Anterior cingulate cortex (tissue), 58 donors: ENCODE measurements around the gene PTGR2.
"Not testable (repeated sequence)": the region's sequence is repeated elsewhere in the genome, so short reads cannot be mapped to it uniquely, and the experiment has no call there.

Source experiments
- DNase-seq, 58 donors: peaks; one replicate each; lab custom pipeline; 2025; lab: John Stamatoyannopoulos, UW

Gene PTGR2

DNA sequence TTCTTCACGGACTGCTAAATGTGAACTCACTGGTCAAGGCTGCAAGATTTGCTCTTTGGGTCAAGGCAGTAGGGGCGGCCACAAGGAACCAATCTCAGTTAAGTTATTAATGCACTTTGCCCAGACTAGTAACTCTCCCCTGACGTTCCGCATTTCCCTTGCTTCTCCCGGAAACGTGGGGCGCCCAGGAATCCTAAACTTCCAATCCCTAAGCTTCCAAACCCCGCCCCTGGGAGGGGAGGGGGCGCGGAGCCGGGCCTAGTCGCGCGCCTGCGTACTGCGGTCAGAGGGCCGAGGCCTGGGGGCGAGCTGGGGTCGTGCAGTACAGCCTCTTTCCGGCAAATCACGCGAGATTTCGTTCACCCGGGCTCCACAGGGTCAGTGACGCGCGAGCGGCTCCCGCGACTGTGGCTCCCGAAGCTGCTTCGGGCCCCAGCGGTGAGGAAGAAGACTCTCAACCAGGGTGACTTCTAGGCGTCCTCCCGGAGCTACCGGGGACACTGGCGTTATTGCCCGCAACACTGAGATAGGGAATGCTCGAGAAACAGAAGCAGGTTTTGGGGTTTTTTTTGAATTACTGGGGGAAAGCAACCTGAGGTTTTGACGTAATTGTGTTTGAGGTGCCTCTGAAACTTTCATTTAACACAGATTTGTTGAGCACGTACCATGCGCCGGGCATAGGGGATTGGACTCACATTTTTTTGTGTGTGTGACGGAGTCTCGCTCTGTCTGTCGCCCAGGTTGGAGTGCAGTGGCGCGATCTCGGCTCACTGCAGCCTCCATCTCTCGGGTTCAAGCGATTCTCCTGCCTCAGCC is at the start of gene PTGR2:
PTGR2 (plus strand) TSS at position 265 of the 816 bp plus-strand sequence. CDS start 7,032 bp downstream, outside the sequence.
- peak; percentile 52 to 95 (median 89) for DNase-seq

DNA sequence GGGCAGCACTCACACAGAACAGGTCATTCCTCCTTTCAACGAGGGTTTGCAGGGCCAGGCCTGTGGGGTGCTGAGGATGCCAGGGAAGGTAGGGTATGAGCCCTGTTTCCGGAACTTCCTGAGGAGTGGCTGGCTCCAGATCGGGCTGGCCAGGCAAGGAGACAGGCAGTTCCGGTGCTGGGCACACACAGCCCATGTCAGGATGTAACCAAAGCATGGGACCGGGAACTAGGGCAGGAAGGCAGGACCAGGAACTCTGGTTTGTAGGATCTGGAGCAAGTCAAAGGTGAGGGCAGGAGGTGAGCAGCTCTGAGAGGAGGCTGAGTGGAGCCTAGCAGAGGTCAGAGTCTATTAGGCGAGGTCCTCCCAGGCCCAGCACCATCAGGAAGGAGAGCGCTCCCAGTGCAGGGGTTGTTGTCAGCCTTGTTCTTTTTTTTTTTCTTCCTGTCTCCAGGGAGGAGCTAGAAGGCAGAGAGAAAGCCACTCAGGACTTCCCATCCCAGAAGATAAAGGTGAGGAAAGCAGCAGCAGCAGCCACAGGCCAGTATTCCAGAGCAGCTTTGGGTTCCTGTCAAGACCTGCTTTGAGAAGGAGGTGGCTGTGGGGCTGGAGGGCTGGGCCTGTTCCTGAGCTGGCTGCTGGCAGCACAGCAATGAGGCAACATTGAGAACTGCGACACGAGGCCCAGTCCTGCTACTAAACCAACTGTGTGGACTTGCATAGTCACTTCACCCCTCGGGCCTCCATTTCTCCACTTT is 49.0 kb upstream of the PTGR2 start:
- no peak for DNase-seq

DNA sequence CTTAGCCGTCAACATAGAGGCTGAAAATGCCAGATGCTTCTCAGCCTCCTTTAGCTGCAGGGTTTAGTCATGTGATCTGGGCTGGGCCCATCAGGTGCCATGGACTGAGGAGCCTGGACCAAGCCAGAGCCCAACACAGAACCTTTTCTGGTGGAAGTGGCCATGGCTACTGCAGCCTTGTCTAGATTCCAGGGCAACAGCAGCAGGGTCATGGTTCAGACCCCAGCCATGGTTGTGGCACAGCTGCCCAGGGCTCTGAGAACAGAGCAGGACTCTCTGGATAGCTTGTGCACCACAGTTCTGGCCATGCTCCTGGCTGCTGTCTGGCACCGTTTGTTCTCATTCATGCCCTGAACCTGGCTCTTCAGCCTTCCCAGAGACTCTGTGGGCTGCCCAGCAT is 47.0 kb upstream of the PTGR2 start:
- no peak for DNase-seq

DNA sequence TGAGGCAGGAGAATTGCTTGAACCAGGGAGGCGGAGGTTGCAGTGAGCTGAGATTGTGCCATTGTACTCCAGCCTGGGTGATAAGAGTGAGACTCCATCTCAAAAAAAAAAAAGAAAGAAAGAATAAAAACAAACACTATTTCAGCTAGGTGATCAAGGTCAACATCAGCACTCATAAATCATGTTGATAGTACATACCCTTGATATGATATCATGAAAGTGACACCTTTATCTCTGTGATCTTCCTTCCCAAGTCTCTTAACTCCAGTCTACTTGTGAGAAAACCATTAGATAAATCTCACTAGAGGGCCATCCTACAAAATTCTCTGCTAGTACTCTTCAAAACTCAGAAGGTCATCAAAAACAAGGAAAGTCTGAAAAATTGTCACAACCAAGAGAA is 44.2 kb upstream of the PTGR2 start:
- DNase-seq = no peak

DNA sequence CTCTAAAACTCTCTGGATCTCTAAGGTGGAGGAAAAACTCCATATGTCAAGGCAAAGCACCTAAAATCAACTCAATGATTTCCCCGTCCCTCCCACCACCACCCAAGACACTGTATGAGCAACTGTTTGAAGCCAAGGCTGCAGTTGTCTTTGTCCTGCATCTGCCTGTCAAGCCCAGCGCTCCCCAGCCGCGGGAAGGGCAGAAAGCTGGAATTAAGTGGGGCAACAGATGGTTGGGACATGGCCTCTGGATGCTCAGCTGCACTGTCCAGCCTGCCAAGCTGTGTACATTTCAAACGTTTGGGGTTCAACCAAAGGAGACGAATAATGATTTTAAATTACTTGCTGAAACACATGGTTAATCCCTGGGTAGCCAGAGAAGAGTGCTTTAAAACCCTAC is 42.2 kb upstream of the PTGR2 start:
- peak in 1 of 58 donors; percentile 5 for DNase-seq

DNA sequence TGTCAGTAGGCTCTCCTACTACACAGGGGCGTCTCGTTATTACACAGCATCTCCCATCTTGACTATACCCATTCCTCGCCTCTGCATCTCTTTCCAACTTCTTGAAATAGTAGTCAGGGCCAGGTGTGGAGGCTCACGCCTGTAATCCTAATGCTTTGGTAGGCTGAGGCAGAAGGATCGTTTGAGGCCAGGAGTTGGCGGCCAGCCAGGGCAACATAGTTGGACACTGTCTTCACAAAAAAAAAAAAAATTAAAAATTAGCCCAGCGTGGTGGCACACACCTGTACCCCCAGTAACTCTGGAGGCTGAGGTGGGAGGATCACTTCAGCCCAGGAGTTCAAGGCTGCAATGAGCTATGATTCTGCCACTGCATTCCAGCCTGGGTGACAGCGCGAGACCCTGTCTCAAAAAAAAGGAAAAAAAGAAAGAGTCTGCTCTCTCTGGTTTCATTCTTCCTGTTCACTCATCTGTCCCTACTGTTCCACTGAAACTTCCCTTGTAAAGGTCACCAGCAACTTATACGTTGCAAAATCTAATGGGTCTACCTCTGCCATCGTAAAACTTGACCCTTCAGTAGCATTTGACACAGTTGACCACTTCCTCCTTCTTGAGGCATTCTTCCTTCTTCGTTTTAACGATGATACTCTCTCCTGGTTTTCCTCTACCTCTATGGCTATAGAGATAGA is 41.0 kb upstream of the PTGR2 start:
- peak in 1 of 58 donors; percentile 8 for DNase-seq

DNA sequence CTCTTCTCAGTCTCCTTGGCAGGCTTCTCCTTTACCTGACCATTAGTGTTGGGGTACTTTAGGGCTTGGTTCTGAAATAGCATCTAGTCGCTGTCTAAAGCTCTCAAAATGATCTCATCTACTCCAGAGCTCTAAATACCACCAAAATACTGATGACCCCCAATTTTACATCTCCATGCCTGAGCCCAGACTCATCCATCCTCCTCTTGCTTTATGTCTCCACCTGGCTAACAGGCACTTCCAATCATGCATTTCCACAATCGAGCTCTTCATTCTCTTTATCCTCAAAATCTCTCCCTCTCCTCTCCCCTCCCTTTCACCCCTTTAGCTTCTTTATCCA is 40.5 kb upstream of the PTGR2 start:
- DNase-seq = no peak

DNA sequence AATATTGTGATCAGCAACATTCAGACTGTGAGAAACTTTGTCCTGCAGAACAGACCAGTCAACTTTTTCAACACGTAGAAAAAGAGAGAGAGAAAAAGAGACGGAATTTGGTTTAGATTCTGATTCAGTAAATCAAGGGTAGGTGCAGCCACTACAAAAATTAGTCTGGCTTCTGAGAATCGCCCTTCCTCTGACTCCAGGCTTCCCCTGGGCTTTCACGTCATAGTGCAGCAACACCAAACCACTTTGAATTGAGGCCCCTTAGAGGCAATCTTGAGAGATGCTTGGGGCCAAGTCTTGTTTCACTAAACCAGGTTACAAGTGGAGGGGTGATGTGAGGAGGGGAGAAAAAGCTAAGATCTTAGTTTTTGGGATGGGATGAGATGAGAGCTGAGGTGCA is 37.5 kb upstream of the PTGR2 start:
- no peak for DNase-seq

DNA sequence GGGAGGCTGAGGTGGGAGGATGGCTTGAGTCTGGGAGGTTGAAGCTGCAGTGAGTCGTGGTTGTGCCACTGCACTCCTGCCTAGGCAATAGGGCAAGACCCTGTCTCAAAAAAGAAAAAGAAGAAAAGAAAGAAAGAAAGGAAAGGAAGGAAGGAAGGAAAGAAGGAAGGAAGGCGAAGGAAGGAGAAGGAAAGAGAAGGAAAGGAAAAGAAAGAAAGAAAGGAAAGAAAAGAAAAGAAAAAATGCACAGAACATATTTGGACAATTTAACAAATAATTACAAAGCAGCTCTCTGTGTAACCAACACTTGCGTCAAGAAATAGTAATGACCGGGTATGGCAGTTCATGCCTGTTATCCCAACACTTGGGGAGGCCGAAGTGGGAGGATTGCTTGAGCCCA is 35.8 kb upstream of the PTGR2 start:
- DNase-seq = no peak

DNA sequence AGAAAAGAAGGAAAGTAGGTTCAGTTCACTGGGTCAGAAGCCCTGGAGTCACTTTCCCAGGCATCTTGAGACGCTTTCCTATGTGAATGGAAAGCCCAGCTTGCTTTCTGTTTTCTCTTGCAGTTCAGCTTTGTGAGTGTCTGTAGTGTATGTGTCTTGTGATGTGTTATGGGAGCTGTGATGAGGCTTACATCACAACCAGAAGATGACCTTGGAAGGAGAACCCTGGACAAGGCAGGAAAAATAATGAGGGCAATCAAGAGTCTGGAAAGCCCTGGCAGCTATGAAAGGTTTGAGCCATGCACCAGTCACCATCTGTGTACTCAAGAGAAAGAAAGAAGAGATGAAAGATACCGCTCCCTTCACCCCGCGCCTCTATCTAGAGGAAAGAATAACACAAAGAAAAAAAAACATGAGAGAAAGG is 35.2 kb upstream of the PTGR2 start:
- no peak for DNase-seq

DNA sequence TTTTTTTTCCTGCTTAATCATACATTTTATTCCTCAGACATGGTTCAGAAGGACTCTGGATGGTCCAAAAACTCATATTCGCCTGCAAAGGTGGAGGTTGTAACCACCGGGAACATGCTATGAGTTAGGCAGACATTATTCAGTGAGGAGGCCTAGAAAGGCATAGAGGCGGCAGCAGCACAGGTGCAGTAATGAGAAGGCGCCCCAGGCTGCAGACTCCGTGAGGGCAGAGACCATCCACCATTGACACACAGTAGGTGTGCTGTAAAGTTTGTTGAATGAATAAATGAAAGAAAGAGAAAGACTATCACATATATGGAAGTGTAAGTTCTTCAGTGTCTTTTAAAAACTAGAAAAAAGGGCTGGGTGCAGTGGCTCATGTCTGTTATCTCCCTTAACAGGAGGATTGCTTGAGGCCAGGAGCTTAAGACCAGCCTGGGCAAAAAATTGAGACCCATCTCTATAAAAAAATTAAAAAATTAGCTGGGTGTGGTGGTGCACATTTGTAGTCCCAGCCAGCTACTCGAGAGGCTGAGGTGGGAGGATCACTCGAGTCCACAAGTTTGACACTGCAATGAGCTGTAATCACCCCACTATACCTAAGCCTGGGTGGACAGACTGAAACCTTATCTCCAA is 34.5 kb upstream of the PTGR2 start:
- no peak for DNase-seq

DNA sequence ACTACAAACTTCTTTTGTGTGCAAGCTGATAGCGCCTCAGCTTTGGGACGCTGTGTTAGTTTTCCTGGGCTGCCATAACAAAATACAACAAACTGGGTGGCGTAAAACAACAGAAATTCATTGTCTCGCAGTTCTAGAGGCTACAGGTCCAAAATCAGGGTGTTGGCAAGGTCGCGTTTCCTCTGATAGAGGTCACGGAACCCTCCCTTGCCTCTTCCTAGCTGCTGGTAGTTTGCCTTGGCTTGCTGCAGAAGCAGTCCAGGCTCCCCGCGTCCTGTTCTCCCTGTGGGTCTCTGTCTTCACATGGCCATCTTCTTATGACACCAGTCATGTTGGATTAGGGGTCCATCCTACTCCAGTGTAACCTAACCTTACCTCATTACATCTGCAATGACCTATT is 32.8 kb upstream of the PTGR2 start:
- no peak for DNase-seq

DNA sequence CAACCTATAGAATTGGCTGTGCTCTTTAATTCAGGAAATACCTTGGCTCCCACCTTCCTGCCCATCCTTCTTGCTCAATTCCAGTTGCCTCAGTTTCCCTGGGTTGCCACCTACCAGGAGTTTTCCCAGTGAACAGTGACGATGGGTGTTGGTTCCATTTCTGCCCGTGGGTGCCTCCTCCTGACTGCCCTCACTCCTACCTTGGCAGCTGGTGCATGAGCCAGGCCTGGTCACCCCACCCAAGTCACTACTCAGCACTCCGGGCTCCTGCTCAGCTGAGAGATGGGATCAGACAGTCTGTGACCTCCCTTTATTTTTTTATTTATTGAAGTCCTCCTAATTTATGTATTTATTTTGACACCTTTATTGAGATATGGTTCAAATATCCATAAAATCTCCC is 31.0 kb upstream of the PTGR2 start:
- no peak for DNase-seq

DNA sequence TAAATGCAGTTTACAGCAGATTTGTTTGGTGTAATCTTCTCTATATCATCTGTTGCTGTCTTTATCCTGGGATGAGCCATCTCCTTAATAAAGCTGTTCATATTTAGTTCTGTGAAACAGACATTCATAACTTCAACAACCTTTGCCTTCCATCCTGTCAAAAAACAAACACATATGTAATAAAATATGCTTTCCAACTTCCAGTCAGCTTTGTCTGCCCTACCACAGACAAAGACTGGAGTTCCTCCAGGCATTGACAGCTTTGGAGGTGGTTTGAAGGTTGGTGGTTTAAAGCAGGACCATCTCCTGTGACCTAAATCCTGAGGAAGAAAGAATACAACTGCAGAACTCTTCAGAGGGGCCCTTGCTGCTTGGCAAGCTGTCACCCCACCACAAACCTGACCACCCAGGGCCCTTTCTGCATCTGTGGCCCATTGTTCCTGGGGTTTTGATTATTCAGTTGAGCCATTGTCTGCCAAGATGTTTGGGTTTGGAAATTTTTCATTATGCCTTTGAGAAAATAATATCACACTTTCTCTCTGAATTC is 28.2 kb upstream of the PTGR2 start:
- no peak for DNase-seq

DNA sequence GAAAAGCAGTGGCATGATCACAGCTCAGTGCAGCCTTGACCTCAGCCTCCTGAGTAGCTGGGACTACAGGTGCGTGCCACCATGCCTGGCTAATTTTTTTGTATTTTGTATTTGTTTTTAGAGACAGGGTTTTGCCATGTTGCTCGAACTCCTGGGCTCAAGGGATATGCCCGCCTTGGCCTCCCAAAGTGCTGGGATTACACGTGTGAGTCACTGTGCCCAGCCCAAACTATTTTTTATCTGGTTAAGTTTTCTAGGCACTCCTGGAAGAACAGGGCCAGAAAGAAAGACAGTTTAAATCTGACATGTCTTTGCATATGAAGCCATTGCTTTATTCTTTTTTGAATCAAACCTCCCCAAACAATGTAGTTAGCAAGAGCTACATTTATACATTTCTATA is 27.5 kb upstream of the PTGR2 start:
- DNase-seq = no peak

DNA sequence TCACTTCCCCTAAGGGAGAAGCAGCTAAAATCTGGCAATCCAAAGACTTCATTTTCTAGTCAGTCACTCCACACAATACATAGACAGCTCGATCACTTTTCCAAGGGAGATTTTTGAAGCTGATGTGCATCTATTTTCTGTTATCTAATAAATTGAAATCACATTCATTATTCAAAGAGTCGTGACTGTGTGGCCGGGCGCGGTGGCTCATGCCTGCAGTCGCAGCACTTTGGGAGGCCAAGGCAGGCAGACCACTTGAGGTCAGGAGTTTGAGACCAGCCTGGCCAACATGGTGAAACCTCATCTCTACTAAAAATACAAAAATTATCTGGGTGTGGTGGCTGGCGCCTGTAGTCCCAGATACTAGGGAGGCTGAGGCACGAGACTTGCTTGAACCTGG is 27.1 kb upstream of the PTGR2 start:
- no peak for DNase-seq

DNA sequence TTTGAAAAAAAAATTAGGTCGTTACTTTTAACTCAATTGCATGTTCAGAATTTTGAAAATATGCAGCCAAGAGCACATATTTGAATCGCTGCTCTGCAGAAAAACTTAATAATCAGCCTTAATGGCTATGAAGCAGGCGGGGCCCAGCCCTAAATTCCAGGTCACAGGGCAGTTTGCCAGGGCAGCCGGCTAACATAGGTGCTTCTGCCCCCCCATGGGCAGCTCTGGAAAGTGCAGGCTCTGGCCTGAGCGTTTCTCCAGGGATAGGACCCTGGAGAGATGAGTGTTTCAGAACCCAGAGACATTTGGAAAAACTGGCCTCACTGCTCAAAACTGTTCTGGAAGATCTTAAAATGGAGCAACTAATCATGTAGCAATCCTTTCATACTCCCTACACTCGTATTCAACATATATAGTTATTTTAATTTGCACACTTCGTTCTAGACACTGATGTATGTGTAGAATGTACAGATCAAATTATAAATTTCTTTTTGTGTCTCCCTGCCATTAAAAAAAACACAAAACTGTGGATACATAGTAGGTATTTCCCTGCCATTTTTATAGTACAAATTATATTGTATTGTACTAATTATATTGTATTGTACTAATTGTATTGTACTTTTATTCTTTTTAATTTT is 26.0 kb upstream of the PTGR2 start:
- DNase-seq = peak in 57 of 58 donors; percentile 2 to 89 (median 52)

DNA sequence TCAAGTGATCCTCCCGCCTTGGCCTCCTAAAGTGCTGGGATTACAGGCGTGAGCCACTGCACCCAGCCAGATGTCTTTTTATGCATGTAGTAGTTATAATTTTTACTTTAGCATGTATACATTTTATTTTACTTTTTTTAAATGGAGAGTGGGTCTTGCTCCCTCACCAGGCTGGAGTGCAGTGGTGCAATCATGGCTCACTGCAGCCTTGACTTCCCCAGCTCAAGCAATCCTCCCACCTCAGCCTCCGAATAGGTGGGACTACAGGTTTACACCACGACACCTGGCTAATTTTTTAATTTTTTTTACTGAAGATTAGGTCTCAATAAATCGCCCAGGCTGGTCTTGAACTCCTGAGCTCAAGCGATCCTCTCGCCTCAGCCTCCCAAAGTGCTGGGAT is 24.4 kb upstream of the PTGR2 start:
- not testable (repeated sequence) for DNase-seq

DNA sequence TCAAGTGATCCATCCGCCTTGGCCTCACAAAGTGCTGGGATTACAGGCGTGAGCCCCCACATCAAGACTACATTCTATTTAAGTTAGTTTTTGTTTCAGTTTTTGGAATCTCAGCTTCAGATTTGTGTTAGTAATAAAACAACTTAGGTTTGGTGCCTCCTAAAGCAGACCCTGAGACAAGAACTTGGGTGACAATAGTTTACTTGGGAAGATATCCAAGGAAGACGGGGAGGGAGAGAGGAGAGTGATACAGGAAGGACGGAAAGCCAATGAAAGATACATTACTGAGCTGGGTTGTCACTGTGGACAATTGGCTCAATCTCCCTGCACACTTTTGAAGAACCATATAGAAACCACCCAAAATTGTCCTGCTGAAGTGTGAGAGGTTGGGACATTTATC is 22.6 kb upstream of the PTGR2 start:
- no peak for DNase-seq
